Ovary (tissue), 9 donors: ENCODE measurements around the gene CRACR2B. TPM values are rescaled to one million over a fixed set of nuclear protein-coding genes. Genes with fewer than 3 reads are reported as not detected.

Source experiments
- DNase-seq, 5 donors: peaks; one replicate each; pipeline ENCODE4 v3.0.0-alpha.2; 2019 to 2020
- H3K27ac ChIP-seq, 2 donors: fragments of 200-600 bp; one replicate each; pipeline versions ENCODE4 v1.5.1 to v1.8.0; 2019 to 2022
- H3K27me3 ChIP-seq: fragments of 200-600 bp; one replicate; pipeline ENCODE4 v1.8.0; 2022
- H3K36me3 ChIP-seq: fragments of 200-600 bp; sonication (generic); one replicate; pipeline ENCODE4 v1.5.1; 2019
- H3K4me1 ChIP-seq: one replicate; pipeline ENCODE4 v1.8.1; 2013; ENCODE audit warnings: mild to moderate bottlenecking, moderate library complexity; ENCODE audit not compliant: insufficient read depth
- H3K4me3 ChIP-seq: fragments of 200-600 bp; sonication (generic); one replicate; pipeline ENCODE4 v1.5.1; 2017
- H3K9me3 ChIP-seq, 2 donors: fragments of 200-600 bp in 1 of 2; sonication (generic) in 1 of 2; one replicate each; pipeline versions ENCODE4 v1.5.1 to v1.8.1; 2013 to 2019; ENCODE audit warnings: mild to moderate bottlenecking in 1 of 2, moderate library complexity in 1 of 2
- EP300 ChIP-seq: sonication (generic); formaldehyde crosslinking; IDR thresholded peaks from one replicate; pipeline ENCODE4 v1.6.1; 2017; ENCODE audit warnings: antibody characterized with exemption
- POLR2A ChIP-seq: fragments of 450-650 bp; IDR thresholded peaks from one replicate; pipeline ENCODE4 v1.6.1; 2017; ENCODE audit warnings: antibody characterized with exemption, mild to moderate bottlenecking, moderate library complexity
- WGBS, 3 donors: extraction: QIAGEN DNeasy Blood & Tissue Kit in 1 of 3; methylation state at CpG; one replicate each; pipeline versions ENCODE4 v1.1.5 to v1.1.7; 2013 to 2017; 5-methylcytosine and 5-hydroxymethylcytosine counted together
- intact Hi-C, 4 donors: fragments of 100-400 bp; cut with DNase I; formaldehyde crosslinking; loops; one replicate each; pipeline versions ENCODE4 v1.11.0 to v1.15.1; 2022 to 2023
- polyA plus RNA-seq, 2 donors: library from polyadenylated mRNA; stranded (reverse); fragments of 200-250 nt in 1 of 2; fragments of 350-450 nt in 1 of 2; fragmentation: Illumina TruSeq in 1 of 2; extraction: RNeasy Lipid Tissue Mini Kit (QIAGEN cat#74804) in 1 of 2; gene quantifications; one replicate each; pipeline ENCODE4 v1.2.3, GENCODE V29; 2013 to 2014
- total RNA-seq, 7 donors: library from RNA; depleted of rRNA in 2 of 7; stranded (reverse); fragments of >200 nt in 2 of 7; fragmentation: NEBNext Ultra II Directional in 3 of 7; extraction: Animal tissue kit (Norgen Biotek cat#: 25700) in 3 of 7; gene quantifications; one replicate each; pipeline versions ENCODE4 v1.1.0 to v1.2.4, GENCODE V29; 2016 to 2023
- TF ChIP-seq, protein P1 (sequence below), 3 donors: fragments of 450-650 bp in 2 of 3; fragments of 200-600 bp in 1 of 3; IDR thresholded peaks; one replicate each; pipeline versions ENCODE4 v1.5.1 to v1.8.0; 2016 to 2022; ENCODE audit warnings: antibody characterized with exemption in 3 of 3, mild to moderate bottlenecking in 1 of 3
- donor health status: DM: no; HTN: no; CAD: no; lungs with moderate emphysema.
- donor health status: DM: no; HTN: no; CAD: no.
- donor health status: Bipolar disorder and iron deficiency.
- donor health status: DM: yes; HTN: yes; CAD: no.
- donor health status: DM: no; HTN: no; CAD: no.
- donor health status: DM: yes; HTN: yes; CAD: no.

CRACR2B gene
- total and polyA plus RNA-seq, 9 donors, result 0.18 to 6.5 (median 3.9) TPM

DNA sequence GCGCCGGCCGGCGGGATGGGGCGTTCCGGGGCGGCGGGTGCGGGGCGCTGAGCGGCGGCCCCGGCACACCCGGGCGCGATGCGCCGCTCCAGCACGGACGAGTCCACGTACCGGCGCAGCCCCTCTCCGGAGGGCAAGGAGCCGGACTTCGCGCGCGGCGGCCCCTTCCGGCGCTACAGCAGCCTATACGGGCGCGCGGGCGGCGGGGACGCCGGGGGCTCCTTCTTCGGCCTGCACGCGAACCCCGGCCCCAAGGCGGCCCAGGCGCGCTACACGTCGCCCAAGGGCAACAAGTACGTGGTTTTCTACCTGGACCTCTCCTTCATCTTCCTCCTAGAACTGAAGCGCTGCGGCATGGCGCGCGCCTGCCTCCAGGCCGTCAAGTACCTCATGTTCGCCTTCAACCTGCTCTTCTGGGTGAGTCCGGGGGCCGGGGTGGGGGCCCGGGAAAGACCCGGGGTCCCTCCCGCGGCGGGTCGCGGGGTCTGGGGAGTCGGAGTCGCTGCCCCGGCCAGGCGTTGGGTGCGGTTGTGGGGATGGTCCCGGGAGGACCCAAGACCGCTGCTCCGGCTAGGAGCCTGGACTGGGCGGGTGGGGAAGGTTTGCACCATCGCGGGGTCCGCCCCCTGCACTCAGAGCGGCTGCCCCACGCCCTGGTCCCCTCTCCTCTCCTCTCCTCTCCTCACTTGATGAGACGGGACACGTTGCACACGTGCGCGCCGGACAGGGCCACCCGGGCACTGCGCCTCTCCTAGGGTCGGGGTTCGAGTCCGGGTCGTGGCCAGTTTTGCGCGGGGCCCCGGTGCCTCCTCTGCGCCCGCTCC lies 22.4 kb downstream of the CRACR2B start:
- TF ChIP-seq EP300 (no peak), POLR2A (no peak)
- TF ChIP-seq, protein P1, sequence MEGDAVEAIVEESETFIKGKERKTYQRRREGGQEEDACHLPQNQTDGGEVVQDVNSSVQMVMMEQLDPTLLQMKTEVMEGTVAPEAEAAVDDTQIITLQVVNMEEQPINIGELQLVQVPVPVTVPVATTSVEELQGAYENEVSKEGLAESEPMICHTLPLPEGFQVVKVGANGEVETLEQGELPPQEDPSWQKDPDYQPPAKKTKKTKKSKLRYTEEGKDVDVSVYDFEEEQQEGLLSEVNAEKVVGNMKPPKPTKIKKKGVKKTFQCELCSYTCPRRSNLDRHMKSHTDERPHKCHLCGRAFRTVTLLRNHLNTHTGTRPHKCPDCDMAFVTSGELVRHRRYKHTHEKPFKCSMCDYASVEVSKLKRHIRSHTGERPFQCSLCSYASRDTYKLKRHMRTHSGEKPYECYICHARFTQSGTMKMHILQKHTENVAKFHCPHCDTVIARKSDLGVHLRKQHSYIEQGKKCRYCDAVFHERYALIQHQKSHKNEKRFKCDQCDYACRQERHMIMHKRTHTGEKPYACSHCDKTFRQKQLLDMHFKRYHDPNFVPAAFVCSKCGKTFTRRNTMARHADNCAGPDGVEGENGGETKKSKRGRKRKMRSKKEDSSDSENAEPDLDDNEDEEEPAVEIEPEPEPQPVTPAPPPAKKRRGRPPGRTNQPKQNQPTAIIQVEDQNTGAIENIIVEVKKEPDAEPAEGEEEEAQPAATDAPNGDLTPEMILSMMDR (IDR thresholded peaks at IDR 0.05), result no peak
- no peak for DNase-seq
- Histone ChIP-seq H3K4me1 (peaks cover 24% of the 10 kb centered on the region), H3K27me3 (no peaks in the 10 kb centered on the region), H3K36me3 (no peaks in the 10 kb centered on the region), H3K27ac (peak overlapping the region; percentile 30 to 37), H3K9me3 (no peaks in the 10 kb centered on the region), H3K4me3 (peak overlapping the region; percentile 34)
- intact Hi-C loops, result loop anchor here in 3 of 4 donors (10.0 kb wide), 3 partner anchors 155 to 615 kb away; no protein-coding TSS in a partner anchor
- WGBS, 3 donors, result 9 to 25% (median 22%) methylated on average over 69 to 97 of the region's 97 CpGs

DNA sequence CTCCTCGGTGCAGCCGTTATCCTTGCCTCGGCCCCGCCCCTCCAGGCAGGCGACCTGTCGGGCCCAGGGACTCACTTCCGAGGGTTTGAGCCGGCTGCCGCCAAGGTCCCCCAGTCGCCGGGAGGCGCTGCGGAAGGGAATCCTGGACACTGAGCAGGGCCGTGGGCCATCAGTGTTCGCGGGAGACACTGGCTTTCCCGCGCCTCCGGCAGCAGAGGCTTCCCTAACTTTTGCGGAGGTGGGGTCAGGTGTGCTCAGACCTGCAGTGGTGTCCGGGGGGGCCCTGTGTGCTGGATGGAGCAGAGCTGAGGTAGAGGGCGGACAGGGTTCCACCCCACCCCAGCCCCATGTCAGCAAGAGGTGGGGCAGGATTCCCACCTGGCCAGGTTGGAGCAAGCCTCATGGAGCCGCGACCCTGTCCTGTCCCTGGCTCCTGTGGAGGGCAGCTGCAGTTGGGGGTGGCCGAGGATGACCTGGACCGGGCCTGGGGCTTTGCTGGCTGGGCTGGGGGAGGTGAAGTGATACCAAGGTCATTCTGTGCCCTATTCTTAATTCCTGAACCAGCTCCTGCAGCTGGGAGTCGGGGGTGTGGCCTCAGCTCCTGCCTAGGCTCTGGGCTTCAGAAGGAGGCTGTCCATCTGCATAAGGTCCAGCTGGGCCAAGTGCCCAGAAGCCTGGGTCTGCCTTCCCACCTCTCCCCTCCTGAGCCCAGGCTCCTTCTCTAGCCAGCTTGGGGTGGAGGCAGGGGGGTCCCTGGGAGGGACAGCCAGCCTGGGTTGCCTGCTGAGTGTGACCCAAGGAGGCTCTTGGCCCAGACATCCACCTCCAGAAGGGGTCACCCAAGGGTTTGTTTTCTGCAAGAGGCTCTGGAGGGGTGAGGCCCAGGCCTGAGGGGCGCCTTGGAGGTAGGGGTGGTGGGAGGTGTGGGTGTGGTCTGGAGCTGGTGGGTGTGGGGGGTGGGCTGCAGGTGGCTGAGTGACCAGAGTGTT lies 23.4 kb downstream of the CRACR2B start:
- no peaks in the 10 kb centered on the region for H3K9me3 ChIP-seq
- DNase-seq, result peak in 3 of 5 donors; percentile 53 to 76 (median 73)
- no peaks in the 10 kb centered on the region for H3K36me3 ChIP-seq
- intact Hi-C loops, result loop anchor here in 2 of 4 donors (10.0 kb wide), 2 partner anchors 154 to 204 kb away; no protein-coding TSS in a partner anchor
- 32 to 63% (median 57%) methylated on average over 20 to 28 of the region's 28 CpGs for WGBS, 3 donors
- TF ChIP-seq EP300, result no peak
- TF ChIP-seq, protein P1 (IDR thresholded peaks at IDR 0.05), result no peak
- TF ChIP-seq POLR2A, result no peak
- peaks cover 17% of the 10 kb centered on the region for H3K4me1 ChIP-seq
- H3K4me3 ChIP-seq, result no peak overlapping the region
- peak overlapping the region in 1 of 2 donors; percentile 37 for H3K27ac ChIP-seq
- H3K27me3 ChIP-seq, result no peaks in the 10 kb centered on the region

DNA sequence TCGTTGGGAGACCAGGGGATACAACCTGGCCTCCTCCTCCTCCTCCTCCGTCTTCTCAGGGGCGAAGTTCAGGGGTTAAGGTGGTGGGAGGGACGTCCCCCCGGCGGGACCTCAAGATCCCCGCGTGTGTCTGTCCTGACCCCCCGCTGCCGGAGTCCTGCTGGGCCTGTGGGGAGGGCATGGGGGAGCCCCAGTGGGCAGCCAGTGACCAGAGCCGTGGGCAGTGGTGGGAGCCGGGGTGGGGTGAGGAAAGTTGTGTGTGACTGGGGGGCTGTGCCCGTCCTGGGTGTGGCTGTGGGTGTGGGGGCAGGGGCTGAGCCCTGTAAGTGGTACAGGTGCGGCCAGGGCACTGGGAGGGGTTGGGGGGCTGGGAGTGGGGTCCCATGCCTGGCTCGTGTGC lies 25.0 kb downstream of the CRACR2B start:
- TF ChIP-seq EP300 (no peak), POLR2A (no peak)
- TF ChIP-seq, protein P1 (IDR thresholded peaks at IDR 0.05), result no peak
- intact Hi-C loops, result loop anchor here in 2 of 4 donors (10.0 kb wide), 2 partner anchors 152 to 202 kb away; no protein-coding TSS in a partner anchor
- DNase-seq, result no peak
- H3K9me3 ChIP-seq, result no peaks in the 10 kb centered on the region
- no peaks in the 10 kb centered on the region for H3K27me3 ChIP-seq
- no peaks in the 10 kb centered on the region for H3K36me3 ChIP-seq
- peaks cover 17% of the 10 kb centered on the region for H3K4me1 ChIP-seq
- WGBS, 3 donors, result 70 to 80% (median 76%) methylated on average over 13 to 15 of the region's 15 CpGs
- H3K4me3 ChIP-seq, result no peak overlapping the region
- no peak overlapping the region for H3K27ac ChIP-seq
